GM19193 (cell line): Measurements from ENCODE around the gene ADI1.

Experiments
- POLR2A ChIP-seq: IDR thresholded peaks from 4 replicates; pipeline ENCODE4 v1.6.1; 2011; ENCODE audit not compliant: insufficient read depth, insufficient read length; ENCODE audit errors: extremely low read depth

ADI1 gene

GRCh38 chr2:3519255-3520205 is at the start of gene ADI1:
TSS of gene ADI1 (minus strand) at chr2:3519531. CDS start at chr2:3519487, 44 bp downstream.
- TF ChIP-seq POLR2A: peak; percentile 74

GRCh38 chr2:3566806-3567205 is 47.5 kb upstream of the ADI1 start:
- no peak for TF ChIP-seq POLR2A

DNA sequence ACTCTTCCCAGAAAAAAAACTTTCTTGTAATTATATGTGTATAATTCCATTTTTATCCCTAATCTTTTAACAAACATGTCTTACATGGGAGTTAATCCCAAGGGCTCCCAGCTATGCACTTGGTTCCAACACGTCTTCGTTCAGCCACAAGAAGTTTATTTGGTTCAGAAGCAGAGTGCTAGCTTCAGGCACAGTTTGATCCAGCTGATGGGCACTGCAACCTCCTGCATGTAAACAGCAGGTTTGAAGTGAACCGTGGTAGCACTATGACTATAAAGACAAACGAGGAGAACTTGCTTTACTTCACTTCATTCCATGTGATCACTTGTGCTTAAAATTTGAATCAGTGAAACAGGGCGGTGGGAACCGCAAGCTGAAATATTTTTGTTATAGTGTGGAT is 45.8 kb upstream of the ADI1 start:
- no peak for TF ChIP-seq POLR2A

DNA sequence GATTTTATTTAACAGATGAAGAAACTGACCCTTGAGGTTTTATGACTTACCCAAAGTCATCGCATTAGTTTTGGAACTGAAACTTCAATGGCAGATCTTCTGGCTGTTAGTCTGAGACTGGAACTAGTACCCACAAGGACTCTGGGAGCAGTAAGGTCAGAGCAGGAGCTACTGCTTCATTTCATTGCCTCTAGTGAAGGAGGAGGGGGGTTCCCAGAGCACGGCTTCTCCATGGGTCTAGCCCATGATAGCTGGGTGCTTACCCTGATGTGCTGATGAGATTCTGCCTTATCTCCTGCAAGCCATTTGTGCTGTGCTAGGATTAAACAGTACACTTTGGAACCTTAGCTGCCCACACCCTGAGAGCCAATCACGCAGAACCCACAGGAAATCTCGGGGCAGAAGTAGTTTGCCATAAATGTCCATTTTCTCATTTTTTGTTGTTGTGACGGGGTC is 44.2 kb upstream of the ADI1 start:
- no peak for TF ChIP-seq POLR2A

- peak; percentile 87 for TF ChIP-seq POLR2A
These were observed 39.1 kb upstream of the ADI1 start, which contains the start of gene RNASEH1 for GRCh38 chr2:3558205-3559014. TSS of gene RNASEH1 (minus strand) at chr2:3558333. CDS start at chr2:3558260, 73 bp downstream.

DNA sequence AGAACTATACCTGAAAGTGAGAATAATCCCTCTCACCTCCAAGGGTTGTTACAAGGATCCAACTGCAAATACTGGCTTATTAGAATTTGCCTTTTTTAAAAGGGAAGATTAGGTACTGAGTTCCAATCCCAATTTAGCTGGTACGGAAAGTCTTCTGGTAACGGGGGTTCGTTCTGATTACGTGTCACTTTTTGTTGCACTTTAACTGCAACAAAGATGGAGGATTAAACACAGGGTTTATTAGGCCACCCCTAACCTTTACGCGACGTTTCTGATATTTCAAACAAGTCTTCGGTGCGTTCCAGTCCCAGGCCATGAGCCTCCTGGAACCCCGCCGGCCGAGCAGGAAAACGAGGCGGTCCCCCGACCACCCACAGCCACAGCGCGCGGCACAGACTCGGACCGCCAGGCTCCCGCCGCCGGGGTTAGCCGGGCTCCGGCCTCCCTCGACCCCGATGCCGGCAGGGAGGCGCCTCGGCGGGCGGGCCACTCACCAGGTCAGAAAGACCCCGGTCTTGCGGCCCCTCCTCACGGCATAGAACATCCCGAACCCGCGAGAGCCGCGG is 38.4 kb upstream of the ADI1 start:
- TF ChIP-seq POLR2A: no peak

DNA sequence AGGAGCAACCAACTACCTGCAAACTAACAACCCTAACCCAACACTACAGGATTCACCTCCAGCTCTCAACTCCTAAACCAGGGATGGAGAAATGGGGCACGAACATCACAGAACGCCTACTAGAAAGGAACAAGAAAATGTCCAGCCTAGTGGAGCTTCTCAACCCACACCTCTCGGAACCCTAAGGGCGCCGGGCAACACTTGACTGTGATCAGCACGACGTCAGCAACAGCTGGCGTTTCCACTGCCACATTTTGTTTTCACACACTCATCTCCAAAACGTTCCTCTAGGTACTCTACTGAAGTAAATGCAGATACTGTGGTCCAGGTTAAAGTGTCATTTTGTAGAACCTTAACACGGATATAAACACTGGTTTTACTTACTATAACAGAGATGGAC is 34.6 kb upstream of the ADI1 start:
- no peak for TF ChIP-seq POLR2A

- no peak for TF ChIP-seq POLR2A
These were observed 28.6 kb upstream of the ADI1 start for GRCh38 chr2:3547915-3548314.

DNA sequence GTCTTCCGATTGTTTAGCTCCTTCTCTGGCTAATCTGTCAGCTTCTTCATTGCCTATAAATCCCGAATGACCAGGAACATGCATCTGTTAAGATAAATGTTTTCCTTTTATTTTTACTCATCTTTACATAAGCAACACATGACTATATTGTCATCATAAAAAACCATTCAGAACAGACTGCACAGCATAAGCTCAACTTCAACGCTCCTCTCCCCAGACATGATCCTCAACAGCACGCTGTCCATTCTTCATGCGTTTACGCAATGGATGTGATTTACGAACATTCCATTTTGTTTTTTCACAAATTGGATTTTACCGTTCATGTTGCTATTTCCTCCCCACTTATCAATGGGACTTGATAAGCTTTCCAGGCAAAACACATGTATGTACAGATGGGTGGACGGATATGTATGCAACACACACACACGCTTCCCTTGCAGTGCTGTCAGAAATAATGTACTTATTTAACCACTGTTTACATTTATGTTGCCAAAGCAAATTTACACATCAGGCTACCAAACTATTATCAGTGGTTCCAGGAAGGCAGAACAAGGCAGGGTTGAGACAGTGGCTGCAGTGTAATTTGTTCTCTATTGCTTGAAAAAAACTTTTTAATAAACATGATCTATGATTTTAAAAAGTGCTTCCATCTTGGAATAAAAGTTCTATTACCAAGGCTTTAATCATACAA is 26.6 kb upstream of the ADI1 start:
- TF ChIP-seq POLR2A: no peak

DNA sequence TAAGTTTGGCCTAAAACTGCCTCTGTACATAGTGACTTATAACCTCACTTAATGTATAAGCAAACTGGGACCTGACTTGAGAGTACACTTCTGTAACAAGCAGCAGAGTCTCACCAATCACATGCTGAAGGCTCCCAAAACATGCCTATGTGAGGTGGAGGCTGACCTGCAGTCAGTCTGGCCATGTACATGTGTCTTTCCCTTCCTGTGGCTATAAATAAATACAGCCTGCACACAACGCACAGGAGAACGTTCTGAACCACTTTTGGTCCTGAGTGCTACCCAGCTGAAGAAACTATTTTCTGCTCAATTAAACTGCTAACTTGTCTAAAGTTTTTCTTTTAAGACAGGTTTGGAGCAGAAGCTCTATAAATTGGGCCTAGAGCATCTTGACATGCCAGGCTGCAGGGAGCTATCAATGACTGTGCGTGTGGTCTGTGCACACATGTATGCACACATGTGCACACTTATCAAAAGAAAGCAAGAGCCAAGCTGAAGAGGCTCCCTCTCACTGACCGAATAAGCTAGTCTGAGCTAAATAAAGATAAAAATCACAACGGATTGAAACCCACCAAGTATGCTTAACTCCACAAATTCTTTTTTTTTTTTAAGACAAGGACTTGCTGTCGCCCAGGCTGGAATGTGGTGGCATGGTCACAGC is 23.8 kb upstream of the ADI1 start:
- no peak for TF ChIP-seq POLR2A

- TF ChIP-seq POLR2A: no peak
These were observed 22.8 kb upstream of the ADI1 start for GRCh38 chr2:3542107-3542506.

DNA sequence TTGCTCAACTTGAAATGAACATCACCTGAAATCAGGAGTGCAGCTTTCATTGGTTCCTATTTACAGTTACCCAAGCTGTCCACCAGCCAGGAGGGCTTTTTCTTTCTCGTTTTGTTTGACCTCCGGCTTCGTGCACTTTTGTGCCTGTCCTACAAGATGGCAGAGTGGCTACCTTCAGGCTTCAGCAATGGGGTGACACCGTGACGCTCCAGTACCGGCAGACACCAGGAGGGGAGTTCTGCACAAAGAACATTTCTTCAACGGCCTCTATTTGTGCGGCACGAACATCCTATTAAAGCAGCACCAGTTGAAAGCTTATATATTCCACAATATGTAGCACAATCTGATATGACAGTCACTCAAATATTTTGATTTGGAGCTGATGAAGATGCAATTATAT is 20.5 kb upstream of the ADI1 start:
- TF ChIP-seq POLR2A: no peak

DNA sequence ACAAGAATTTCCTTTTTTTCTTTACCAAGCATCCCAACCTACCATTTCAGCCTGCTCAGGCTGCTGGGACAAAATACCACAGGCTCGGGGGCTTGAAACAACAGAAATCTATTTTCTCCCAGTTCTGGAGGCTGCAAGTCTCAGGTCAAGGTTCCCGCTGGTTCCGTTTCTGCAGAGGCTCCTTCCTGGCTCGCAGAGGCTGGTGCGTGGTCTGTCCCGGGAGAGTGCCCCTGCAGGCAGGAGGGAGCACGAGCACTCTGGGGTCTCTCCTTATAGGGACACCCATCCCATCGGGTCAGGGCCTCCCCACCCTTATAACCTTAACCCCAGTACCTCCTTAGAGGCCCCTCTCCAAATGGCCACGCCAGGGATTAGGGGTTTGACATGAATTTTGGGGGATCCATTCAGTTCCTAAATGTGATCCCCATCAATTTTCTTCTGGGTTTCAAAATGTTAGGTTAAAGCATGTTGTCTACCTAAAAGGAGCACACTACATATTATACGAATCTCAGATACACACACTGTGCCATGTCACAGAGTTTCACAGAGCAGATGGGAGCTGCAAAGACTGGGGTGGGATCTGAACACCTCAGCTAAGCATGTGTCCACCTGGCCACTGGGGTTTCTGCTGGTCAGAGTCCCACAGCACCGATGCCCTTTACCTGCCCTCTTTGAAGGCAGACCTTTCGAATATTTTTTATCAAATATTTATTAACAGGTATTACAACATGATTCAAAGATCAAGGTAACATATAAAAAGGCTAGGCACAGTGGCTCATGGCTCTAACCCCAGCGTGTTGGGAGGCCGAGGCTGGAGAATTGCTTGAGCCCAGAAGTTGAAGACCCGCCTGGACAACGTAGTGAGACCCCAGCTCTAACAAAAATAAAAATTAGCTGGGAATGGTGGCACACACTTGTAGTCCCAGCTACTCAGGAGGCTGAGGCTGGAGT is 17.6 kb upstream of the ADI1 start:
- no peak for TF ChIP-seq POLR2A
